Measurements from ENCODE around the gene ACOT4. TPM values are rescaled to one million over a fixed set of nuclear protein-coding genes. Genes with fewer than 3 reads are reported as not detected.
"Not testable (repeated sequence)": the region's sequence is repeated elsewhere in the genome, so short reads cannot be mapped to it uniquely, and the experiment has no call there.

The ACOT4 gene
- total RNA-seq: 1 to 10 TPM; 4.0 to 4.5 TPM

DNA sequence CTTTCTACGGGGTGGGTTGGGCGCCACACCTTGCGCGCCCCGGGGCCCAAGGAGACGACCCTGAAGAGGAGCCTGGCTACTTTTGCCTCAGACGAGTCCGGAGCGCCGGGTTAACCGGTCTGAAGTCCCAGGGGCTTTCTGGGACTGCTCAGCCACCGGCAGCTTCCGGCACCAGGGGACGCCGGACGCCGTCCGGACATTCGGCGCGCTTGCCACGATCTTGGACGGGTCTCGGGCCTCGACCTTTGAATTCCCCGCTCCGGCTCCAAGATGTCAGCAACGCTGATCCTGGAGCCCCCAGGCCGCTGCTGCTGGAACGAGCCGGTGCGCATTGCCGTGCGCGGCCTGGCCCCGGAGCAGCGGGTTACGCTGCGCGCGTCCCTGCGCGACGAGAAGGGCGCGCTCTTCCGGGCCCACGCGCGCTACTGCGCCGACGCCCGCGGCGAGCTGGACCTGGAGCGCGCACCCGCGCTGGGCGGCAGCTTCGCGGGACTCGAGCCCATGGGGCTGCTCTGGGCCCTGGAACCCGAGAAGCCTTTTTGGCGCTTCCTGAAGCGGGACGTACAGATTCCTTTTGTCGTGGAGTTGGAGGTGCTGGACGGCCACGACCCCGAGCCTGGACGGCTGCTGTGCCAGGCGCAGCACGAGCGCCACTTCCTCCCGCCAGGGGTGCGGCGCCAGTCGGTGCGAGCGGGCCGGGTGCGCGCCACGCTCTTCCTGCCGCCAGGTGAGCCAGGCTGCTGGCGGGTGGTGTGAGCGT lies at the start of gene ACOT4:
ACOT4 (plus strand) TSS at position 184 of the 760 bp plus-strand sequence; CDS start at position 271, 87 bp downstream.
- ChIA-PET POLR2A (interaction anchor here (0.8 to 2.2 kb wide), 3 partner anchors 21 to 23 kb away, joined by 5 to 8 read pairs (median 7); partner anchors contain the start of genes ACOT2 and ACOT6), CTCF (interaction anchor here (1.1 kb wide), 1 partner anchor 10 kb away, joined by 3 read pairs; no protein-coding TSS in a partner anchor)

DNA sequence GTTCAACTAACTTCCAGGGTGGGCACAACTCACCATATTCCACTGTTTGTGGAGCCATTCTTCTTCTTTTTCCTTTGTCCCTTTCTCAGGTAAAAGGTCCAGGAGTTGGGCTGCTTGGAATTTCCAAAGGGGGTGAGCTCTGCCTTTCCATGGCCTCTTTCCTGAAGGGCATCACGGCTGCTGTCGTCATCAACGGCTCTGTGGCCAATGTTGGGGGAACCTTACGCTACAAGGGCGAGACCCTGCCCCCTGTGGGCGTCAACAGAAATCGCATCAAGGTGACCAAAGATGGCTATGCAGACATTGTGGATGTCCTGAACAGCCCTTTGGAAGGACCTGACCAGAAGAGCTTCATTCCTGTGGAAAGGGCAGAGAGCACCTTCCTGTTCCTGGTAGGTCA lies 48.7 kb upstream of the ACOT4 start:
- CTCF ChIA-PET: interaction anchor here (0.7 kb wide), 1 partner anchor 266 kb away, joined by 4 read pairs; no protein-coding TSS in a partner anchor
- POLR2A ChIA-PET: not testable (repeated sequence)

DNA sequence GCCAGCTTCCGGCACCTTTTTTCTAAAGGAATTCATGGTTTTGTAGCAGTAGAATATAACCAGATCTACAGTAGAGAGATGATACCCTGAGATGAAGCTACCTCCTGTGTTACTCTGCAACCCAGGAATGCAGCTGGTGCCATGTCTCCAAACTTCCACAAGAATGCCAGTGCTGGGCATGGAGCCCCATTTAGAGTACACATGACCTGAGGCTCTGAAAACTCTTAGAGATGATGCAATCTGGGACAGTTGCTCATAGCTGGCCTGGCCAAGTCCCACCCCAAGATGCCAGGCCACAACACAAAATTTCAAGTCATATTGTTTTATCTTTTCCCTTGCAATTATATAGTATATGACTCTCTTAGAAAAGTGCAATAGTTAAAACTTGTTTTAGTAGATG lies 46.3 kb upstream of the ACOT4 start:
- POLR2A ChIA-PET, CTCF ChIA-PET: not testable (repeated sequence)

DNA sequence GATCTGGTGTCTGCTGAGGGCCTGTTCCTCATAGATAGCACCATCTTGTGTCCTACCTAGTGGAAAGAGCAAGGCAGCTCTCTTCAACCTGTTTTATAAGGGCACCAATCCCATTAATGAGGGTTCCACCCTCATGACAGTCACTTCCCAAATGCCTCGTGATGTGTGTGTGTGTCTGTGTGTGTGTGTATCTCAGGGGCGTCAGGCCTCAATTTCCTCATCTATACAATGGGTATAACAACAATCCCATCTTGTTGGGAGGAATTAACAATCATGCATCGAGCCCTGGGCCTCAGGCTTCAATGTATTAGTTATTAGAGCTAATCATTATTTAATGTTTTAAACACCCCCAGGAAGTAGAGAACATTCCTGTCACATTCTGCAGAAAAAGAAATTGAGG lies 42.6 kb upstream of the ACOT4 start:
- POLR2A ChIA-PET, CTCF ChIA-PET: not testable (repeated sequence)

DNA sequence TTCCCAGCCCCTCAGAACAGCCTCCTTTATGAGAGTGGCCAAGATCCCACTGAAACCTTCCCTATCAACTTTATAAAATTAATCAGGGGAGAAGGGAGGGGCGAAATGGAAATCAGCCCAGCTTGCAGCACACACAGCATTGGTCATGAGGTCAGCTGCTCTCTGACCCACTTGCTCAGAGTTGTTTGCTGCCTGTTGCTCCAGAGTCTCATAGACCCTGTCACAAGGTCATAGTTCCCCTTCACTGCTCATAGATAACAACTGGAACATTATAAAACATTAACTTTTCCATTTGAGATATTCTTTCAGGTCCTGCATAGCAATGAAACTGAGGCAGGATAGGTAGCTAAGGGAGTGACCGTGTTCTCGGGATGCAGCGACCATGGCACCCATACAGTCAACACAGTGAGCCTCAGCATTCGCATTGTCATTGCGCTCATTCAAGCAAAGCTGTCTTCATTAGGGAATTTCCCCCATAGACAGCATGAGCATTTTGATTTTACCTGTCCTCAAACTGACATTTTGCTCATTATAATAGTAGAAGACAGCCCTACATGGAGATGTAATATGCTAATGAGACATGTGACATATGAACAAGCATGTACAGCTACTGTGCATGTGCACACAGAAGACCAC lies 41.7 kb upstream of the ACOT4 start:
- POLR2A ChIA-PET, CTCF ChIA-PET: not testable (repeated sequence)

DNA sequence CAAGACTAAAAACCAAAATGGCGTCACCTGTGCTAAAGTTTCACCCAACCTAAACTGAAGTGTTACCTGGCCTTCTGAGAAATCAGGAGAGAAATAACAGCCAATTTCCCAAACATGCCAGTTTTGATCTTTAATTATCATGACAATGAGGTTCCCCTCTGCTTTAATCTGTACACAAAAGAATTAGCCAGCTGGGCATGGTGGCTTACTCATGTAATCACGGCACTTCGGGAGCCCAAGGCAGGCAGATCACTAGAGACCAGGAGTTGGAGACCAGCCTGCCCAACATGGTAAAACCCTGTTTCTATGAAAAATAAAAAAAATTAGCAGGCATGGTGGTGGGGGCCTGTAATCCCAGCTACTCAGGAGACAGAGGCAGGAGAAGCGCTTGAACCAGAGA lies 37.8 kb upstream of the ACOT4 start:
- POLR2A ChIA-PET: no interaction called here
- CTCF ChIA-PET: no interaction called here

- POLR2A ChIA-PET, CTCF ChIA-PET: not testable (repeated sequence)
Observed at GRCh38 chr14:73557201-73557600, 34.5 kb upstream of the ACOT4 start.

- CTCF ChIA-PET: not testable (repeated sequence)
- POLR2A ChIA-PET: interaction anchor here (0.7 kb wide), 1 partner anchor 63 kb away, joined by 3 read pairs; no protein-coding TSS in a partner anchor
Observed at GRCh38 chr14:73558238-73558637, 33.4 kb upstream of the ACOT4 start.

DNA sequence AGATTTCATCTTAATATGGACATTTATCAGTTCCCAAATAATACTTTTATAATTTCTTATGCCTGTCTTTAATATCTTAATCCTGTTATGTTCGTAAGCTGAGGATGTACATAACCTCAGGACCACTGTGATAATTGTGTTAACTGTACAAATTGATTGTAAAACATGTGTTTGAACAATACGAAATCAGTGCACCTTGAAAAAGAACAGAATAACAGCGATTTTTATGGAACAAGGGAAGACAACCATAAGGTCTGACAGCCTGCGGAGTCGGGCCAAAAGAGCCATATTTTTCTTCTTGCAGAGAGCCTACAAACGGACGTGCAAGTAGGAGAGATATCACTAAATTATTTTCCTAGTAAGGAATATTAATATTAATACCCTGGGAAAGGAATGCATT lies 29.4 kb upstream of the ACOT4 start:
- POLR2A ChIA-PET, CTCF ChIA-PET: not testable (repeated sequence)

DNA sequence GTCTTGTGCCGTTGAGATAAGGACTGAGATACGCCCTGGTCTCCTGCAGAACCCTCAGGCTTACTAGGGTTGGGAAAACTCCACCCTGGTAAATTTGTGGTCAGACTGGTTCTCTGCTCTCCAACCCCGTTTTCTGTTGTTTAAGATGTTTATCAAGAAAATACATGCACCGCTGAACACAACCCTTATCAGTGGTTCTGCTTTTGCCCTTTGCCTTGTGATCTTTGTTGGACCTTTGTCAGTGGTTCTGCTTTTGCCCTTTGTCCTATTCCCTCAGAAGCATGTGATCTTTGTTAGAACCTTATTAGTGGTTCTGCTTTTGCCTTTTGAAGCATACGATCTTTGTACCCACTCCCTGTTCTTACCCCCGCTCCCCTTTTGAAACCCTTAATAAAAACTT lies 29.0 kb upstream of the ACOT4 start:
- POLR2A ChIA-PET, CTCF ChIA-PET: not testable (repeated sequence)

DNA sequence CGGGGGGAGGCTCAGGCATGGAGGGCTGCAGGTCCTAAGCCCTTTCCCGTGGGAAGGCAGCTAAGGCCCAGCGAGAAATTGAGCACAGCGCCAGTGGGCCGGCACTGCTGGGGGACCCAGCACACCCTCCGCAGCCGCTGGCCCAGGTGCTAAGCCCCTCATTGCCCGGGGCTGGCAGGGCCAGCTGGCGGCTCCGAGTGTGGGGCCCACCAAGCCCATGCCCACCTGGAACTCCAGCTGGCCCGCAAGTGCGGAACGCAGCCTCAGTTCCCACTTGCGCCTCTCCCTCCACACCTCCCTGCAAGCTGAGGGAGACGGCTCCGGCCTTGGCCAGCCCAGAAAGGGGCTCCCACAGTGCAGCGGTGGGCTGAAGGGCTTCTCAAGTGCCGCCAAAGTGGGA lies 25.2 kb upstream of the ACOT4 start:
- CTCF ChIA-PET: interaction anchor here (1.3 kb wide), 1 partner anchor 58 kb away, joined by 3 read pairs; no protein-coding TSS in a partner anchor
- POLR2A ChIA-PET: not testable (repeated sequence)

DNA sequence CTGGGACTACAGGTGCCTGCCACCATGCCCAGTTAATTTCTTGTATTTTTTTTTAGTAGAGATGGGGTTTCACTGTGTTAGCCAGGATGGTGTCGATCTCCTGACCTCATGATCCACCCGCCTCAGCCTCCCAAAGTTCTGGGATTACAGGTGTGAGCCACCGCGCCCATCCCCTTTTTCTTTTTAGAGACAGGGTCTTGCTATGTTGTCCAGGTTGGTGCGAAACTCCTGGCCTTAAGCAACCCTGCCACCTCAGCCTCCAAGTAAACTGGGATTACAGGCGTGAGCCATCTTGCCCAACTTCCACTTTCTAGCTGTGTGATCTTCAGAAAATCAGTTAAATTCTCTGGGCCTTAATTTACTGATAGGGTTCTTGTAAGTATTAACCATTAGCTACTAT lies 24.7 kb upstream of the ACOT4 start:
- ChIA-PET POLR2A (interaction anchor here (1.1 kb wide), 1 partner anchor 109 kb away, joined by 6 read pairs; the partner anchor contains the start of gene NUMB), CTCF (interaction anchor here (0.6 to 1.3 kb wide), 2 partner anchors 59 to 221 kb away, joined by 3 read pairs; no protein-coding TSS in a partner anchor)

DNA sequence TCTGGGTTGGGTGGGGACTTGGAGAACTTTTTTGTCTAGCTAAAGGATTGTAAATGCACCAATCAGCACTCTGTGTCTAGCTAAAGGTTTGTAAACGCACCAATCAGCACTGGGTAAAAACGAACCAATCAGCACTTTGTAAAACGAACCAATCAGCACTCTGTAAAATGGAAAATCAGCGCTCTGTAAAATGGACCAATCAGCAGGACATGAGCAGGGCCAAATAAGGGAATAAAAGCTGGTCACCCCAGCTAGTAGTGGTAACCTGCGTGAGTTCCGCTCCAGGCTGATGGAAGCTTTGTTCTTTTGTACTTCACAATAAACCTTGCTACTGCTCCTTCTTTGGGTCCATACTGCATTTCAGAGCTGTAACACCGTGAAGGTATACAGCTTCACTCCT lies 24.3 kb upstream of the ACOT4 start:
- ChIA-PET POLR2A (interaction anchor here (1.1 kb wide), 1 partner anchor 109 kb away, joined by 6 read pairs; the partner anchor contains the start of gene NUMB), CTCF (interaction anchor here (0.6 kb wide), 1 partner anchor 220 kb away, joined by 3 read pairs; no protein-coding TSS in a partner anchor)

DNA sequence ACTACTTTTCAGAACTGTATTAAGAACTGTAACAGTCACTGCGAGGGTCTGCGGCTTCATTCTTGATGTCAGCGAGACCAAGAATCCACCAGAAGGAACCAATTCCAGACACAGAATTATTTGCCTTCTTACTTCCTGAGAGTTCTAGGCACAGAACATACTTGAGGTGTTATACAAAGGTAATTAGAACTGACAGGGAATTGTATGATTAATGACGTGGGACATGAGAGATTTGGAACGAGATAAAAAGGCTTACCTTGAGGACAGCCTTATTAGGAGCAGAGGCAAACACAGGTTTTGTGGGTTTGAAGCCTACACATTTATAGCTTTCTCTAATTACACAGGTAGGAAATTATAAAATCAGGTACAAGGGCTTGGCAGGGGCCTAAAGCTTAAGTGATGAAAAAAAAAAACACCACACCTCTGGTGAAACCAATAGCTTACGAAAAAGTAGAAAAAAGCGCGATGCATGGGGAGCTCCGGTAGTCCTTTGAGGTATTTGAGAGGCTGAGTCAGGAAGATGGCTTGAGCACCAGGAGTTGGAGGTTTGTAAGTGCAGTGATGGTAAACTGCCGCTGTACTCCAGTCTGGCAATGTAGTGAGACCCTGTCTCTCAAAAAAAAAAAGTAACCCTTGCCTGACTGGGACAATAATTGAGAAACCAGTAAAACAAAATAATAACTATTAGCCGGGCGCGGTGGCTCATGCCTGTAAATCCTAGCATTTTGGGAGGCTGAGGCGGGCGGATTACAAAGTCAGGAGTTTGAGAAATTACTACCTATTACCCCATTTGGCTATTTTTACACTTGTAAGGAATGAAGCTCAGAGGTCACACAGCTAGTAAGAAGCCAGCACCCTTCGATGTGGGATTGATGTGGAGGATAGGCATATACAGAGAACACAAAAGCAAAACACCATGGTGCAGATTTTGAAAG lies 23.5 kb upstream of the ACOT4 start:
- CTCF ChIA-PET: interaction anchor here (0.5 to 1.1 kb wide), 4 partner anchors 8 to 621 kb away, joined by 3 to 4 read pairs (median 3); no protein-coding TSS in a partner anchor
- POLR2A ChIA-PET: interaction anchor here (0.5 to 1.6 kb wide), 10 partner anchors 24 to 433 kb away, joined by 3 to 8 read pairs (median 5); partner anchors contain the start of genes ACOT6, NUMB and RIOX1

DNA sequence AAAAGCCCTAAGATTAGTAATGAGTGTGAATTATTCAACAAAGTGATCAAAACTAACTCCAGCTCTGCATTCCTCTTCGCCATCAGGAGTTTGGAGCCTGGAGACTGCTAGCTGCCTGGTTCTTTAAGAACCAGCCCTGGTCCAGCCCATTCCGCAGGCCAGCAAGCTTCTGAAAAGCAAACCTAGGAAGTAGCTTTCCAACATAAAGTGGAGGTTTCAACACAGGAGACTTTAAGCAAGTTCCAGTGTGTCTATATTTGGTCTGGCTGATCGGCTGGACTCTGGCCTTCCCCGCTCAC lies 22.8 kb upstream of the ACOT4 start:
- POLR2A ChIA-PET: interaction anchor here (0.5 to 1.6 kb wide), 9 partner anchors 24 to 509 kb away, joined by 3 to 8 read pairs (median 5); partner anchors contain the start of genes ACOT6 and RIOX1

DNA sequence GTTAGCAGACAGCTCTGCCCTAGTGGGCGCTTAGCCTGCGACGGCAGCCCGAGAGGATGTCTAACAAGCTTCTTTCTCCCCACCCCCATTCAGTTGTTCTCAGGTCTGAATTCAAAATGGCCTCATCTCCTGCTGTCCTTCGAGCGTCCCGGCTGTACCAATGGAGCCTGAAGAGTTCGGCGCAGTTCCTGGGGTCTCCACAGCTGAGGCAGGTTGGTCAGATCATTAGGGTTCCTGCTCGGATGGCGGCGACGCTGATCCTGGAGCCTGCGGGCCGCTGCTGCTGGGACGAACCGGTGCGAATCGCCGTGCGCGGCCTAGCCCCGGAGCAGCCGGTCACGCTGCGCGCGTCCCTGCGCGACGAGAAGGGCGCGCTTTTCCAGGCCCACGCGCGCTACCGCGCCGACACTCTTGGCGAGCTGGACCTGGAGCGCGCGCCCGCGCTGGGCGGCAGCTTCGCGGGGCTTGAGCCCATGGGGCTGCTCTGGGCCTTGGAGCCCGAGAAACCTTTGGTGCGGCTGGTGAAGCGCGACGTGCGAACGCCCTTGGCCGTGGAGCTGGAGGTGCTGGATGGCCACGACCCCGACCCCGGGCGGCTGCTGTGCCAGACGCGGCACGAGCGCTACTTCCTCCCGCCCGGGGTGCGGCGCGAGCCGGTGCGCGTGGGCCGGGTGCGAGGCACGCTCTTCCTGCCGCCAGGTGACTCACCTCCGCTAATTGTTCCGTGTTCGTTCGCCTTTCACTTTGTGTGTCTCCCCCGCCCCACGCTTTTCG lies 22.3 kb upstream of the ACOT4 start, which contains the start of gene ACOT2:
ACOT2 (plus strand) TSS at position 29 of the 774 bp plus-strand sequence; CDS start at position 57, 28 bp downstream.
- POLR2A ChIA-PET: interaction anchor here (0.5 to 1.6 kb wide), 15 partner anchors 23 to 733 kb away, joined by 3 to 8 read pairs (median 5); partner anchors contain the start of genes ACOT6, DNAL1 and RIOX1

More for the DNA sequence above, 22.8 kb upstream of the ACOT4 start:
- CTCF ChIA-PET: interaction anchor here (0.5 to 1.8 kb wide), 4 partner anchors 9 to 70 kb away, joined by 3 to 5 read pairs (median 4); no protein-coding TSS in a partner anchor

GRCh38 chr14:73570913-73571312 lies 20.8 kb upstream of the ACOT4 start:
- ChIA-PET CTCF (interaction anchor here (0.7 to 2.3 kb wide), 14 partner anchors 8 to 513 kb away, joined by 3 to 11 read pairs (median 4); no protein-coding TSS in a partner anchor), POLR2A (interaction anchor here (0.7 to 1.4 kb wide), 8 partner anchors 22 to 189 kb away, joined by 3 to 7 read pairs (median 5); partner anchors contain the start of genes ACOT6, DNAL1 and RIOX1)

More for the DNA sequence above, 22.3 kb upstream of the ACOT4 start, which contains the start of gene ACOT2:
- CTCF ChIA-PET: interaction anchor here (0.5 to 2.3 kb wide), 12 partner anchors 10 to 317 kb away, joined by 3 to 11 read pairs (median 4); partner anchors contain the start of genes RIOX1 and ZNF410

DNA sequence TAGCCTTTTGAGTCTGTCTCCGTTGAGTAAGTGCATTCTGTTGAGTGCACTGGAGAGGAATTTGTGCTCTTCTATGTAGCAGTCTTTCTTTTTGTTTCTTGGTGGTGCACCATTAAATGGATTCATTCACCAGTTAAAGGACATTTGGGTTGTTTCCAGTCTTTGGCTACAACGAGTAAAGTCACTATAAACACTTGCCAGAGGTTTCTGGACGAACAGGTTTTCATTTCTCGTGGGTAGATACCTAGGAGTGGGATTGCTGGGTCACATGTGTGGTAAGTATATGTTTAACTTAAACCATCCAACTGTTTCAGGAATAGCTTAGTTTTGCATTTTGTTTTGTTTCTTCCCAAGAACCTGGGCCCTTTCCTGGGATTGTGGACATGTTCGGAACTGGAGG lies 18.6 kb upstream of the ACOT4 start:
- POLR2A ChIA-PET, CTCF ChIA-PET: not testable (repeated sequence)
